Breast epithelium (tissue), 4 donors: ENCODE measurements around the gene CDH20. TPM values are rescaled to one million over a fixed set of nuclear protein-coding genes. Genes with fewer than 3 reads are reported as not detected.

Source experiments
- DNase-seq, 2 donors: peaks; one replicate each; pipeline ENCODE4 v3.0.0-alpha.2; 2019; ENCODE audit warnings: low spot score in 2 of 2
- H3K27ac ChIP-seq, 2 donors: fragments of 200-600 bp; sonication (generic) in 1 of 2; one replicate each; pipeline ENCODE4 v1.5.1; 2016 to 2019; ENCODE audit warnings: mild to moderate bottlenecking in 1 of 2
- H3K27me3 ChIP-seq, 2 donors: fragments of 200-600 bp; sonication (generic) in 1 of 2; one replicate each; pipeline versions ENCODE4 v1.5.1 to v1.6.0; 2017 to 2019; ENCODE audit warnings: control low read depth in 1 of 2, mild to moderate bottlenecking in 1 of 2
- H3K36me3 ChIP-seq: fragments of 200-600 bp; one replicate; pipeline ENCODE4 v1.5.1; 2019
- H3K4me1 ChIP-seq, 2 donors: fragments of 200-600 bp; sonication (generic); one replicate each; pipeline ENCODE4 v1.5.1; 2016 to 2019; ENCODE audit warnings: control low read depth in 1 of 2
- H3K4me3 ChIP-seq, 3 donors: fragments of 200-600 bp; sonication (generic); 1 replicate in 2 of 3; 2 replicates in 1 of 3; pipeline ENCODE4 v1.5.1; 2016 to 2019; ENCODE audit warnings: mild to moderate bottlenecking in 3 of 3, moderate library complexity in 2 of 3
- H3K9me3 ChIP-seq, 2 donors: fragments of 200-600 bp; sonication (generic) in 1 of 2; one replicate each; pipeline ENCODE4 v1.5.1; 2016 to 2019; ENCODE audit warnings: control low read depth in 1 of 2
- POLR2A ChIP-seq: fragments of 450-650 bp; IDR thresholded peaks from one replicate; pipeline ENCODE4 v1.6.1; 2016; ENCODE audit warnings: antibody characterized with exemption, mild to moderate bottlenecking, moderate library complexity
- POLR2AphosphoS5 ChIP-seq, 3 donors: sonication (generic); formaldehyde crosslinking; IDR thresholded peaks; one replicate each; pipeline ENCODE4 v1.6.1; 2017; ENCODE audit warnings: antibody characterized with exemption in 3 of 3
- intact Hi-C: fragments of 100-400 bp; cut with DNase I; formaldehyde crosslinking; loops from one replicate; pipeline ENCODE4 v1.15.1; 2023; ENCODE audit warnings: low total_unique reads
- total RNA-seq, 3 donors: library from RNA; depleted of rRNA; stranded (reverse); fragments of >200 nt; gene quantifications; one replicate each; pipeline ENCODE4 v1.1.0, GENCODE V29; 2016
- TF ChIP-seq, protein P1 (sequence below), 3 donors: fragments of 450-650 bp; IDR thresholded peaks; one replicate each; pipeline ENCODE4 v1.5.1; 2016 to 2017; ENCODE audit warnings: antibody characterized with exemption in 3 of 3, mild to moderate bottlenecking in 3 of 3, moderate library complexity in 3 of 3

The CDH20 gene
- total RNA-seq, 3 donors from 2014 or later = 0.66 to 18.1 (median 1.2) TPM

DNA sequence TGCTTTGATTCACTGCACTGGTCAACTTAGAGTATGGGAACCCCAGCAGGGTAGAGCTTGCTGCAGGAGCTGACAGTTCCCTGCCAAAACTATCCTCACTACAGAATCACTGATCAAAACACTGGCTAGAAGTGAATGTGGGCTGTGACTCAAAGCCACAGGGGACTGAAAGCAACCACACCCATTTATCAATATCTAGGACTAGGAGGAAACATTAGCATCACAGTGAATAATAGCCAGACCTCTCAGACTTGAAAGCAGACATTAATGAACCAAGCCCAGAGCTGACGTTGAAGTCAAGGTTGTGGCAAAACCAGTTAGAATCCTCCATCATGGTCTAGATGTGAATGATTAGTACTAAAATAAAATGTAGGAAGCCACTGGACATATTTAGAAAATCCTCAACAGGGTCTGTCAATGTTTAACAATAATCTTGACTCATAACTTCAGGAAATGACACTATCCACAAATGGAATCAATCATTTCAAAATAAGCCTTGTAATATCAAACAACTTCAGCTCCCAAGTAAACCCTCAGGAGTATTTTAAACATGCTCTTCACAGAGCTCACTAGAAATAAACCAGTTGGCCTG, 131.4 kb downstream of the CDH20 start:
- no peak for DNase-seq
- no peak overlapping the region for H3K27ac ChIP-seq
- no peak overlapping the region for H3K4me3 ChIP-seq
- no peak for TF ChIP-seq POLR2AphosphoS5 (IDR thresholded peaks at IDR 0.05)
- H3K36me3 ChIP-seq = no peaks in the 10 kb centered on the region
- intact Hi-C loops = no loop called here
- H3K4me1 ChIP-seq = no peaks in the 10 kb centered on the region
- no peaks in the 10 kb centered on the region for H3K27me3 ChIP-seq
- no peaks in the 10 kb centered on the region for H3K9me3 ChIP-seq

DNA sequence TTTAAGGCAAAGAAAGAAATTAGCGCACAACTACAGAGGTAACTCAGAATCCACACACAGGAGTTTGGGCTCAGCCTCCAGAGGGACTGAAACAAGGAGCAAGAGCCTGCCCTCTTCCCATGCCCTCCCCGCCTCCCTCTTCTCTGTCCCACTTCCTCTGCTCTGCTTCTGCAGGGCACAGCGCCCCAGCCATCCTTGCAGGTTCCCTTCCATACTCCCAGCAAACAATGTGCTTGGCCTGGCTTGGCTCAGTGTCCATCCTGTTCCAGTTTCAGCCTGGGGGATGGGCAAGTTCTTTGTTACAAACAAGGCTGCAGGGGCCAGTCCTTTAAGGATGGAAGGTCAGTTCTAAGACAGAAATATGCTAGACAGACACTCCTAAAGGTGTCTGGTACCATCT, 133.5 kb downstream of the CDH20 start:
- Histone ChIP-seq H3K27me3 (no peaks in the 10 kb centered on the region), H3K4me1 (no peaks in the 10 kb centered on the region), H3K9me3 (no peaks in the 10 kb centered on the region), H3K4me3 (no peak overlapping the region), H3K27ac (no peak overlapping the region), H3K36me3 (no peaks in the 10 kb centered on the region)
- intact Hi-C loops = no loop called here
- no peak for TF ChIP-seq POLR2AphosphoS5 (IDR thresholded peaks at IDR 0.05)
- TF ChIP-seq, protein P1, sequence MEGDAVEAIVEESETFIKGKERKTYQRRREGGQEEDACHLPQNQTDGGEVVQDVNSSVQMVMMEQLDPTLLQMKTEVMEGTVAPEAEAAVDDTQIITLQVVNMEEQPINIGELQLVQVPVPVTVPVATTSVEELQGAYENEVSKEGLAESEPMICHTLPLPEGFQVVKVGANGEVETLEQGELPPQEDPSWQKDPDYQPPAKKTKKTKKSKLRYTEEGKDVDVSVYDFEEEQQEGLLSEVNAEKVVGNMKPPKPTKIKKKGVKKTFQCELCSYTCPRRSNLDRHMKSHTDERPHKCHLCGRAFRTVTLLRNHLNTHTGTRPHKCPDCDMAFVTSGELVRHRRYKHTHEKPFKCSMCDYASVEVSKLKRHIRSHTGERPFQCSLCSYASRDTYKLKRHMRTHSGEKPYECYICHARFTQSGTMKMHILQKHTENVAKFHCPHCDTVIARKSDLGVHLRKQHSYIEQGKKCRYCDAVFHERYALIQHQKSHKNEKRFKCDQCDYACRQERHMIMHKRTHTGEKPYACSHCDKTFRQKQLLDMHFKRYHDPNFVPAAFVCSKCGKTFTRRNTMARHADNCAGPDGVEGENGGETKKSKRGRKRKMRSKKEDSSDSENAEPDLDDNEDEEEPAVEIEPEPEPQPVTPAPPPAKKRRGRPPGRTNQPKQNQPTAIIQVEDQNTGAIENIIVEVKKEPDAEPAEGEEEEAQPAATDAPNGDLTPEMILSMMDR (IDR thresholded peaks at IDR 0.05) = no peak
- no peak for TF ChIP-seq POLR2A
- DNase-seq = no peak

DNA sequence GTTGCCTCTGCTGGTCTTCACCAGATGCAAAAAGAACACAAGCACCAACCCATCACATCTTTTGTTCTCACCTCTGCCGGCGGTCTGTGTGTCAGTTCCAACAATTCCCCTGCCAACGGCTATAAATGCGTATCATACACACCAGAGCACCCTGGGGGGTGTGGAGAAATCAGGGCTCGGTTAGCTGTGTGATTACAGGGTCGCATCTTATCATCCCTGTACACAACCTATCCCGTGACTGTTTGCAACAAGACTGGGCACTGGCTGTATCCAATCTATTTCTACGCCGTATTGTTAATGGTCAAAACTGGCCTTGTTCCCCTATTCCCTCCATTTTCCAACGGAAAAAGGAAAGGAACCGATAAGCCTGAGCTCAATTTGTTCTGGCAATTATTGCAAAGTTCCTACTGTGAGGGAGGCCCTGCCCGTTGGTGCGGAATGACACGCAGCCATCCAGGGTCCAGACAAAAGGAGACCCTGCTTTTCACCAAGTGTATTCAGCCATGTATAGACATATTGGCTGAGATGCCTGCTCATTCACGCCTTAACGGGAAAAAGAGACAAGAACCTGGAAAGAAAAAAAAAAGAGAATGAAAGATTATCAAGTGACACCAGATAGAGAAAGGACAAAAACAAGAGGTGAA, 136.9 kb downstream of the CDH20 start:
- TF ChIP-seq POLR2AphosphoS5 (IDR thresholded peaks at IDR 0.05) = no peak
- TF ChIP-seq, protein P1 (IDR thresholded peaks at IDR 0.05) = no peak
- no peak for TF ChIP-seq POLR2A
- intact Hi-C loops = no loop called here

DNA sequence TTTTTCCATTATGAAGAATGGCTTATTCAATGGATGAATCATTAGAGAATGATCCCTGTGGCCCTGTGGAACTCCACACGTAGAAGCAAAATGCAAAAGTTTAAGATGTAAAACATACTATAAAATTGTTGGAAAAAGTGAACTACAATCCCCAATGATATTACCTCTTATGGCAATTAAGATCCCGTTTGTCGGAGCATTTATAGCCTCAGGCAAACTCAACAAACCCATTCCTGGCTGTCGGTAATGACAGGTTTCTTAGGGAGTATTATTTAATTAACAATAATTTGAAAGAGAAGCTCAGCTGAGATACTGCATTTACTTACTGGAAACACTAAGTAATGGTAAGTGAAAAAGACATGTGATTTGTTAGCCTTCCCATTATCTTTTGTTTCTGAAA, 138.3 kb downstream of the CDH20 start:
- Histone ChIP-seq H3K27me3 (peaks cover 0 to 5% of the 10 kb centered on the region in 2 donors), H3K4me3 (no peak overlapping the region), H3K9me3 (no peaks in the 10 kb centered on the region), H3K36me3 (no peaks in the 10 kb centered on the region), H3K4me1 (no peaks in the 10 kb centered on the region), H3K27ac (no peak overlapping the region)
- TF ChIP-seq, protein P1 (IDR thresholded peaks at IDR 0.05) = no peak
- no peak for TF ChIP-seq POLR2AphosphoS5 (IDR thresholded peaks at IDR 0.05)
- no peak for TF ChIP-seq POLR2A
- DNase-seq = no peak
- intact Hi-C loops = no loop called here

More for the DNA sequence above, 136.9 kb downstream of the CDH20 start:
- Histone ChIP-seq H3K4me3 (no peak overlapping the region), H3K9me3 (no peaks in the 10 kb centered on the region), H3K36me3 (no peaks in the 10 kb centered on the region), H3K27ac (no peak overlapping the region), H3K27me3 (peaks cover 0 to 5% of the 10 kb centered on the region in 2 donors), H3K4me1 (no peaks in the 10 kb centered on the region)
- no peak for DNase-seq

DNA sequence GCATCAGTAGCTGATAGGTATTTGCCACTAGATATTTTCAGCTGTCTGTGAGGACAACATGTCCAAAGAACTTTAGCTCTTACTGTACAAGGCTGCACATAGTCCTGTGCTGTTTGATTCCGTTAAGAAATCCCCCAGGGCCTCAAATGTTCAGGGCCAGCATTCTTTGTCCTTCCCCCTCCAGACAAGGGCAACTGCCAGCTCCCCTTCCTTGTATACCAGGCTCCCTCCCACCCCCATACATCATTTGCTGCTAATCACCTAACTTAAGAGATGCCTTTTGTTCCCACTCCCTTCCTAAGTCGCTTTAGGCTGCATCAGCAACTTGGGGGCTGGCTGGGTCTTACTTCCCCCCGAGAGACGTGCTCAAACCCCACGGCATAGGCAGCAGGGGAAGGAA, 138.7 kb downstream of the CDH20 start:
- Histone ChIP-seq H3K27ac (no peak overlapping the region), H3K27me3 (peaks cover 0 to 5% of the 10 kb centered on the region in 2 donors), H3K9me3 (no peaks in the 10 kb centered on the region), H3K4me3 (no peak overlapping the region), H3K36me3 (no peaks in the 10 kb centered on the region), H3K4me1 (no peaks in the 10 kb centered on the region)
- no peak for DNase-seq
- no peak for TF ChIP-seq POLR2A
- no peak for TF ChIP-seq POLR2AphosphoS5 (IDR thresholded peaks at IDR 0.05)
- intact Hi-C loops = no loop called here

DNA sequence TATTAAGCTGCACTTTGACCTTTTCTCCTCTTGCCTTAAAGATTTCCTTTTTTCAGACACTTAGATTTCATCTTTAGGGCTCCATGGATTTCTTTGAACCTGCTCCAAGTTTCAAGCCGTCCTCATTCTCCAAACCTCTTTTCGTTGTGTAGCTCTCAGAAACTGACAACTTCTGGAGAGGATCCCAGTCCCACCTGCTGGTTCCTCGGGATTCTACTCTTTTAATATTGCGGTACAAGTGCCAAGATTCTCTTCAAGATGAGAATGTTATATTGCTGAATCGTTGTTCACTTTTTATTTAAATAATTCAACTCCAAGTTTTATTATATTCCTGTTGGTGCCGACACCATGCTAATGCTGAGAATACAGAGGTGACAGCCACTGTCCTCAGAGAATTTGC, 141.1 kb downstream of the CDH20 start:
- intact Hi-C loops = no loop called here

More for the DNA sequence above, 141.1 kb downstream of the CDH20 start:
- Histone ChIP-seq H3K27me3 (peaks cover 0 to 5% of the 10 kb centered on the region in 2 donors), H3K27ac (no peak overlapping the region), H3K9me3 (no peaks in the 10 kb centered on the region), H3K36me3 (no peaks in the 10 kb centered on the region), H3K4me1 (no peaks in the 10 kb centered on the region), H3K4me3 (no peak overlapping the region)
- TF ChIP-seq POLR2AphosphoS5 (IDR thresholded peaks at IDR 0.05) = no peak
- no peak for TF ChIP-seq POLR2A
- TF ChIP-seq, protein P1 (IDR thresholded peaks at IDR 0.05) = no peak
- no peak for DNase-seq
